Stimulated activated CD4-positive, alpha-beta T cell treated with anti-CD3 and anti-CD28 coated beads, Interleukin-12 subunit alpha, Interleukin-12 subunit beta, amount 100 ng/mL, for 24 hours (primary cell): ENCODE data around the gene PEF1.

Experiments used
- DNase-seq, 2 experiments: peaks; one replicate each; pipeline ENCODE4 v3.0.0-alpha.2; 2020; ENCODE audit warnings: low read depth in 2 of 2

PEF1 gene, protein sequence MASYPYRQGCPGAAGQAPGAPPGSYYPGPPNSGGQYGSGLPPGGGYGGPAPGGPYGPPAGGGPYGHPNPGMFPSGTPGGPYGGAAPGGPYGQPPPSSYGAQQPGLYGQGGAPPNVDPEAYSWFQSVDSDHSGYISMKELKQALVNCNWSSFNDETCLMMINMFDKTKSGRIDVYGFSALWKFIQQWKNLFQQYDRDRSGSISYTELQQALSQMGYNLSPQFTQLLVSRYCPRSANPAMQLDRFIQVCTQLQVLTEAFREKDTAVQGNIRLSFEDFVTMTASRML

GRCh38 chr1:31644560-31645273, at the start of gene PEF1:
PEF1 (minus strand) TSS chr1:31644876; CDS start chr1:31644864, 12 bp downstream.
- DNase-seq, result peak; percentile 98 to 99

GRCh38 chr1:31693231-31693630, 48.6 kb upstream of the PEF1 start:
- no peak for DNase-seq

DNA sequence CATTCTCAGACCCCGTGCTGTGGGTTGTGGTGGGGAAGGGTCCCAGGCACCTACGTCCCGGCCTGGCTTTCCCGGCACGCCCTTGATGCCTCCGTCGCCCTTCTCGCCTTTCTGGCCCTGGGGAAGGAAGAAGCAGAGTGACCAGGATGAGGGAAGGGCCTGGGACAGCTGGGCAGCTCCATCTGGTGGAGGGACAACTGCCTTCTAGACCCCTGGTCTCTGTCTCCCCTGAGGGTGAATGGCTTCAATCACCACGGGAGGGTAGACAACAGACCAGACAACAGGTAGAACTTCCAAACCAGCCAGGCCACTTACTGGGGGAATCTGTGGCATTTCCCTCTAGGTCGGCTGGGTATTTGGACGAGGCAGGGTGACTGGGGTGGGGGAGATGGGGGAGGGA, 47.3 kb upstream of the PEF1 start:
- DNase-seq, result no peak

DNA sequence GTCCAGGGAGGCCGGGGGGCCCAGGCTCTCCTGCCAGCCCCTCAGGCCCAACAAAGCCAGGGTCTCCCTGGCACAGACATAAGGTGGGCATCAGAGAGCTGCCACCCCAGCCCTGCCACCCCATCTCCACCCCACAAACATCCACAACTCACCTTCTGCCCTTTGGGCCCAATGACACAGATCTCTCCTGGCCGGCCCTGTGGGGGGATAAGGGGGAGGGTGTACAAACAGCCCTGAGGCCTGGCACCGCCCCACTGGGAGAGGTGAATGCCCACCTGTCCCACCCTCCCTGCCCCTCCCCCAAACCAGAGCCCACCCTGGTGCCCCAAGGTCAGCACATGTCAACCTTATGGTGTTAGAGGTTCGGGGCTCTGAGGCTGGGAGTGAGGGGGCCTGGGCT, 46.8 kb upstream of the PEF1 start:
- no peak for DNase-seq

GRCh38 chr1:31690921-31691320, 46.2 kb upstream of the PEF1 start:
- DNase-seq, result no peak

- no peak for DNase-seq
Observed at GRCh38 chr1:31689854-31690253, 45.2 kb upstream of the PEF1 start.

DNA sequence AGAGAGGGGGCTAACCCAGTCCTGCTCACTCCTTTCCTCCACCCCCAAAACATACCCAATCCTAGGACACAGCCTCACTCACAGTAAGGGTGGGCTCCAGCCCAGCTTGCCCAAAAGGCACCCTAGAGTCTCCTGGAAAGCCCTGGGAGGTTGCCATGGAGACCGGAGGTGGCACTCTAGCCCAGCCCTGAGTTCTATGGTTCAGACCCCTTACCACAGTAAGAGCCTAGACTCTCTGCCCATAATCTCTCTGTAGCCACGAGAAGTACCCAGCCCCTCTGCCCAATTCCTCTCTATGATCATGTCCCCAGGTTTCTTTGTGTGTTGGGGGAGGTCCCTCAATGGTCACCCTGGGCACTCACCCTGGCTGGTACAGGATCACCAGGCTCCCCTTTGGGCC, 44.7 kb upstream of the PEF1 start:
- no peak for DNase-seq

GRCh38 chr1:31688233-31688918, 43.7 kb upstream of the PEF1 start:
- DNase-seq, result no peak

DNA sequence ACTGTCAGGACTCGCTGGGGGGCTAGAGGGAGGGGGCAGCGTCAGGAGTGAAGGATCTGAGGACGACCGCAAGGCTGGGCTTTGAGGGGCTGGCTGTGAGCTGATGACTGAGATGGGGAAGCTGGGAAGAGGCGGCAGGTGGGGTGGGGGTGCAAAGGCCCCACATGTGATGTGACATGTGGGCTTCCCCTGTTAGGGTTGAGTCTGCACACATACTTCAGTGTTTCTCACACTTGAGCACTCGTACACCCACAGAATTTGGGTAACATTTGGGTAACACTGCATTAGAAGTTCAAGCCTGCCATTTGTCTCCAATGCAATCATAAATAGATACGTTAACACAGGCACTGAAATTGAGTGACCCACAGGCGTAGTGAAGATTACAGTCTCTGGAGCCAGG, 42.9 kb upstream of the PEF1 start:
- no peak for DNase-seq

DNA sequence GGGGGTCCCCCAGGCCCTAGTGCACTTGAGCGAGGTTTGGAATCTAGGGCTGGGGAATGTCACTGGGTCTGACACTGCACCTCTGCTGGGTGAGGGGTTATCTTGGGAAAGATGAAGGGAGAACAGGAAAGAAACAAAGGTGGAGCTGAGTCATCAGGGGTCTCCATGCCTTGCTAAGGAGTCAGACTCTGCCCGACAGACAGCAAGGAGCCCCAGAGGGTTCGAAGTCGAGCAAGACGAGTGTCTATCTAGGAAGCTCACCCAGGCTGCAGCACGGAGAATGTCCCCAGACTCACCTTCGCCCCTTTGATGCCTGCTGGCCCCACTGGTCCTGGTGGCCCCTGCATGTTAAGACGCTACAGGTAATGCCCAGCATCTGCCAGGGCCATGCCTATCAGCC, 41.1 kb upstream of the PEF1 start:
- no peak for DNase-seq

DNA sequence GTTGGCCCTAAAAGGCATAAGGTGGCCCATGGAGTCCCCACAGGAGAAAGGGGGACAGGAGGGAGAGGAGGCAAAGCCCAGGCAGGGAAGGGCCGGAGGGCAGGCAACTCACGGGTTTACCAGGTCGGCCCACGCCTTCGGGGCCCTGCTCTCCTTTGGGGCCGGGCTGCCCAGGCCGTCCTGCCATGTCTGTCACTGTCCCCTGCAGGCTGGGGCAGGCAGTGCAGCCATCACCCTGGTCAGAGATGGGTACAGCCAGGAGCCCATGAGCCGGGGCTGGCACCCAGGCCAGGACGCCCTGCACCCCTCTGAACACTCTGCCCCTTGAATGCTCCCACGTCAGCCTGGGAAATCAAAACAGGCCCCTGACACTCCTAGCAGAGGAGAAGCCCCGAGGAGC, 39.3 kb upstream of the PEF1 start:
- no peak for DNase-seq

DNA sequence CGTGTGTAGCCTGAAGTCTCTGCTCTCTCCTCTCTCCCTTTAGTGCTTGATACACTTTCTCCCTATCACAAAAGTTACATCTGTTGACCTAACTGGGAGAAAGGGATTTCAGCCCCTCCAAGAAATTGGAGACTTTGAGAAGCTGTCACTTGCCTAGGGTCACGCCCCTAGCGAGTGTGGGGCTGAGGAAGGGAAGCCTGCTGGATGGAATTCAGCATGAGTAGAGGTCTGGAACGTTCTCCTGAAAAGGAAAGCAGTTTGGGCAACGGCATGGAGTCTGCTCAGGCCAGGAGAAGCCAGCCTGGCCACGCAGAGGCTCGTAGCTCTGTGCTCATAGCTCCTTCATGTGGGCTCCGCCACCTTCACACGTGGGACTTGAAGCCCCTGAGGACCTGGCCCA, 36.7 kb upstream of the PEF1 start:
- no peak for DNase-seq

- DNase-seq, result no peak
Observed at GRCh38 chr1:31679676-31680230, 35.1 kb upstream of the PEF1 start.

- DNase-seq, result no peak
Observed at GRCh38 chr1:31679091-31679490, 34.4 kb upstream of the PEF1 start.

DNA sequence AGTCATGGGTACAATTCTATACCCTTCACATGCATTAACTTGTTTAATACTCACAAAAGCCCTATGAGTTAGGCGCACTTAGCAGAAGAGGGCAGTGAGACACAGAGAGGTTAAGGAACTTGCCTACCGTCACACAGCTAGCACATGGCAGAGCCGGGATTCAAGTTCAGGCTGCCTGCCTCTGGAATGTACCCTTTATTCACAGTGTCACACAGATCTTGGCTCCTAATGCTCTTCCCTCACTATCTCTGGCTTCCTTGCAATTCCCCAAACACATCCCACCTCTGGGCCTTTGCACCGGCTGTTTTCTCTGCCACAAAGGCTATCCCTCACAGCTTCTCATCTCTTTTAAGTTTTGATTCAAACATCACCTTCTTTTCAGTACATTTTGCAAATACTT, 34.0 kb upstream of the PEF1 start:
- no peak for DNase-seq

DNA sequence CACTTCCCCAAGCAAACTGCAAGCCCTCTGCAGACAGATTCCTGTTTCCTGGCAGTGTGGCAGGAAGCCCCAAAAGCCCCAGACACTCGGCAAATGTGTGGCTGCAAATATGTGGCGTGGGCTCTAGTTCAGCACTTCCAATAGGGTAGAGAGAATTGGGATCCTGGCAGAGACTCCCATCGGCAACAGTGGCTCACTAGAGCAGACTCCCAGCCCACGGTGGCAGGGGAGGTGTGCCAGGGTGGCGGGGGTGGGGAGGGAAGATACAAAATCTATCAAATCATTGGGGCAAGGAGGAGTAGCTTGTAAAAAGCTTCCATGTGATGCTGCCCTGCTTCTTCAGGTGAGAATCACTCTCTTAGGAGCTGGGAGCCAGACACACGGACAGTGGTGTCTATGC, 33.3 kb upstream of the PEF1 start:
- DNase-seq, result no peak

DNA sequence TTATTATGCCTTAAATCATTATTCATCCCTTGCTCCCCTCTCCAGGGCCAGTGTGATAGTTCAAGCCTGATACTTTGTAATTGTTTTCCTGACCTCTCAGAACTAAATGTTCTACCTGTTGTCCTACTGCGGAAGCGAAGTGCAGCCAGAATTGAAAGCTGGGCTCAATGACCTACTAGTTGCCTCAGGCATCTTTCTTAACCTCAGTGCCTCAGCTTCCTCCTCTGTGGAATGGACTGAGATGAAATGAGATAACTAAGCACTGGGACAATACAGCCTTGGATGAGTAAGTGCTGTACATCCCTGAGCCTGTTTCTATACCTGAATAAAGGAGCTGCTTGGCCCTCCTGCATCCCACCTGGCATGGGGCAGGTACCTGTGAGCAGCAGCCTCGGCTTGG, 32.7 kb upstream of the PEF1 start:
- no peak for DNase-seq

DNA sequence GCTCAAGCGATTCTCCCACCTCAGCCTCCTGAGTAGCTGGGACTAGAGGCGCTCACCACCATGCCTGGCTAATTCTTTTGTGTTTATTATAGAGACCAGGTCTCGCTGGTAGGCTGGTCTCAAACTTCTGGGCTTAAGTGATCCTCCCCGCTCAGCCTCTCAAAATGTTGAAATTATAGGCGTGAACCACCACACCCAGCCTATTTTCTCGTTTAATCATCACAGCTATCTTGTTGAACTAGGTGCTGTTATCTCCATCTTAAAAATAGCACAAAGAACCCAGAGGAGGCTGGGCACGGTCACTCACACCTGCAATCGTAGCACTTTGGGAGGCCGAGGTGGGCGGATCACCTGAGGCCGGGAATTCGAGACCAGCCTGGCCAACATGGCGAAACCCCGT, 31.1 kb upstream of the PEF1 start:
- no peak for DNase-seq

DNA sequence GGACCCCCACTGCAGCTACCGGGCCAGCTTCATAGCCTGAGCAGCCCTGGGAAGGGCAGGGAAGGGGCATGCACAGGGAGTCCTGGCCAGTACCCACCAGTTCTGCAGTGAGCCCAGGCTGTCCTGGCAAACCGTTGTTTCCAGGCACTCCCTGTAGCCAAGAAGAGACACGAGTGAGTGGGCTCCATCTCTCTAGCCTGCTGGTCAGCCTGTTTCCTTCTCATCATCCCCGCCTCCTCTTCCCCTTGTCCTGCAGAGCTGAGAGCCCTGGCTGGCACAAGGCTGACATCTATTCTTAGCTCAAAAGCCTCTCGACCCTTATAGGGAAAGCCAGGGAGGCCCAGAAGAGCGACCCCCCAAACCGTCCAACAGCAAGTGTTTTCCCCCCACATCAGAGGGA, 30.5 kb upstream of the PEF1 start:
- no peak for DNase-seq

- no peak for DNase-seq
Observed at GRCh38 chr1:31674626-31675025, 29.9 kb upstream of the PEF1 start.

DNA sequence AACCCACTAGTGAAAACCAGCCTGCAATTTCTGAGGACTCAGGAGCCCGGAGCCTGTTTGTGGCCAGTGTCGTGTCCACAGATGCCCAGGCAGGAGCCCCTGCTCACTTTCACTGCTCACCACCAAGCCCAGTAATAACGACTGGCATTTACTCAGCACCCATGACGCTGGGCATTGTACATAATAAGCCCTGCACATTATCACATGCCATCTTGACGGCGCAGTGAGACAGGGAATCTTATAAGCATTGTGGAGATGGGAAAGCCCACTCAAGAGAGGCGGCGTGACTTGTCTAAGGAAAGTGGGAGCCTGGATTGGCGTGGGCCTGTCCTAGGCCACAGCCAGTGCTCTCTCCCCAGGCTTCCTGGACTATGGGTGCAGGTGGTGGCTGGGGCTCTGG, 28.8 kb upstream of the PEF1 start:
- DNase-seq, result no peak

DNA sequence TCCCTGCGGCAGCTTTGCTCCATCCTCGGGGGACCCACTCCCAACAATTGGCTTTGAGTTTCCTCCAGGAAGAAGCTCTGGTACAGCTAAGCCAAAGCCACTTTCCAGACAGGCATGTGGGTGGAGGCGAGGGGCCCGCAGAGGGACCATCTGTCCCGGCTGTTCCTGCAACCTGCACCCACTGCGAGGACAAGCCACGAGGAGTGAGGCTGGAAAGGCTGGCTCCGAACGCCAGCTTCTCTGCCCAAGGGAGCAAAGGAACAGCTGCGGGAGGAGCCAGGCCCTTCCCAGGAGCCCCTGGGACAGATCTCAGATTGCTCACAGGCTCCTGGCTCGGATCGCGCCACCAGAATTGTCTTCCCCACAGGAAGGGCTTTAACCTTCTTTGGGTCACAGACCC, 28.3 kb upstream of the PEF1 start:
- no peak for DNase-seq
